ENCODE results near the gene CFAP97. TPM values are rescaled to one million over a fixed set of nuclear protein-coding genes. Genes with fewer than 3 reads are reported as not detected.

The CFAP97 gene
- total RNA-seq, 4 donors from 2014 or later = 27.7 to 34.7 (median 32.0) TPM

DNA sequence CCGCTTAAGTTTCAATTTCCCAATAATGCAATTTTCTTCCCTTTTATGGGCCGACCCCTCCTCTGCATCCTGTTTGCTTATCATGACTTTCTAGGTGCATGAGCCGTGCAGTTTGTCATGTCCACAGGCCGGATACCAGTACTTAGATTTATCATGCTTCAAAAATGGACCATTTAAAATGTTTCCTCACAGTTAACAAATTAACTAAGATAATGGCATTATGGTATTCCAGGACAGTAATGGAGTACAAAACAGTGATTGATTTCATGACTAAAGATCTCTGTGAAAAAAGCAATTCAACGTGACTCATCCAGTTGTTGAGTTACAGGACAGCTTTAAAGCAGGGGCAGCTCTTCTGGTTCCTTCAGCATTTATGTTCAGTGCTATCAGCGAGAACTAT is 28.6 kb upstream of the CFAP97 start:
- ATAC-seq (ENCODE audit: low FRiP score) (peak; percentile 66), DNase-seq (ENCODE audit: low spot score) (no peak)
- TF ChIP-seq, protein P1, sequence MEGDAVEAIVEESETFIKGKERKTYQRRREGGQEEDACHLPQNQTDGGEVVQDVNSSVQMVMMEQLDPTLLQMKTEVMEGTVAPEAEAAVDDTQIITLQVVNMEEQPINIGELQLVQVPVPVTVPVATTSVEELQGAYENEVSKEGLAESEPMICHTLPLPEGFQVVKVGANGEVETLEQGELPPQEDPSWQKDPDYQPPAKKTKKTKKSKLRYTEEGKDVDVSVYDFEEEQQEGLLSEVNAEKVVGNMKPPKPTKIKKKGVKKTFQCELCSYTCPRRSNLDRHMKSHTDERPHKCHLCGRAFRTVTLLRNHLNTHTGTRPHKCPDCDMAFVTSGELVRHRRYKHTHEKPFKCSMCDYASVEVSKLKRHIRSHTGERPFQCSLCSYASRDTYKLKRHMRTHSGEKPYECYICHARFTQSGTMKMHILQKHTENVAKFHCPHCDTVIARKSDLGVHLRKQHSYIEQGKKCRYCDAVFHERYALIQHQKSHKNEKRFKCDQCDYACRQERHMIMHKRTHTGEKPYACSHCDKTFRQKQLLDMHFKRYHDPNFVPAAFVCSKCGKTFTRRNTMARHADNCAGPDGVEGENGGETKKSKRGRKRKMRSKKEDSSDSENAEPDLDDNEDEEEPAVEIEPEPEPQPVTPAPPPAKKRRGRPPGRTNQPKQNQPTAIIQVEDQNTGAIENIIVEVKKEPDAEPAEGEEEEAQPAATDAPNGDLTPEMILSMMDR (IDR thresholded peaks at IDR 0.05) = no peak

DNA sequence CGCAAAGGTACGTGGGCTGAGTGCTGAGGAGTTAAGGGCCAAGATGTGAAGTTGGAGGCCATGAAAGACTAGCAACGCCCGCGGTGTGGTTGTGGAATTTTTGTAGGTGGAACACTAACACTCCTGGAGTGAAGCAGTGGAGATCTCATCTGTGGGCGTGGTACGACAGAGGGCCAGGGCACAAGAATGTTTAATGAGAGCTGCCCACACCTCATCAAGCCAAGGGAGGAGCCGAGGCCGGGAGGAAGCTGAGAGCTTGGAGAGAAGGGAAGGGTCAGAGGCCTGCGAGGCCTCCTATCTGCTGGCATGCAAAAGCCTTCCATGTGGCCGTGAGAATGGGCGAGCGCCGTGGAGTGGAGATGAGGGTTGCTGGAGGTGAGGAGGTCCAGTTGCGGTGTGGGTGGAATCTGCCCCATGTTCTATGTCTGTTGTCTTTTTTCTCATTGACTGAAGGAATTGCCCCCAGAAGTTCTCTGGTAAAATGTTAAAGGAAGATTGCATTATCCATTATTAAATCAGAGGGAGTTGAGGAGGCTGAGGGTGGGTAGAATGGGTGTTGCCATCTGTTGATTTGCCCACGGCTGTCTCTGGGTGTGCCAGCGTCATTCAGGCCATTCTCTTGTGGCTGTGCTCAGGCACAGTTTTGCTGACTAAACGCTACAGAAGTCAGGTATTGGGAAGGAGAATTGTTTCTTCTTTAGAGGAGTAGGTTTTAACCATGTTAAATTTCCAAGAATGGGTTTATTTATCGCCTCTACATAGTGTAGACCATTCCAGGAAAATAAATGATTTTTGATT is 25.4 kb upstream of the CFAP97 start:
- no peak for DNase-seq (ENCODE audit: low spot score)
- ATAC-seq (ENCODE audit: low FRiP score) = peak; percentile 52
- TF ChIP-seq, protein P1 (IDR thresholded peaks at IDR 0.05) = no peak

DNA sequence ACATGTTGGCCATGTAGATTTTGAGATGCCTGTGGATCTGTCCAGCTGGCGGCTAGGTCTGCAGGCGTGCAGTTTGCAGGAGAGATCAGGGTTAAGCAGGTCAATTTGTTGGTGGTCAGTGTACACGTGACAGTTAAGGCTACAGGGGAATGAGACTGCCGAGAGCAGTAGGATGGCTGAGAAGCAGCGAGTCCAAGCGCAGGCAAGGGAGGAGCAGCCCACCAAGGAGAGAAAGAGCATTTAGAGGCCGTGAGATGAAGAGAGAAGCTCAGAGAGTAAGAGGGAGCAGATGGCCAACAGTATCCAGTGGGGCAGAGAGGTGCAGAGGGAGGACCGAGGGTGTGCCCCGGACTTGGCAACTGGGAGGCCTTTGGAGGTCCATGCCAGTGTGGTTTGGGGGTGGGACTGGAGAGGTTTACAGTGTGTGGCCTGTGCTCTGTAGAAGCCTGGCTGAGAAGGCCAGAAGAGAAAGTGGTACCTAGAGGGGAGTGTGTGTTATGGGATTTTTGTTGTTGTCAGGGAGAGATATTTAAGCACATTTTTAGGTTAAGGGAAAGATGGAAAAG is 24.0 kb upstream of the CFAP97 start:
- ATAC-seq (ENCODE audit: low FRiP score) (peak; percentile 4), DNase-seq (ENCODE audit: low spot score) (no peak)
- TF ChIP-seq, protein P1 (IDR thresholded peaks at IDR 0.05) = no peak

DNA sequence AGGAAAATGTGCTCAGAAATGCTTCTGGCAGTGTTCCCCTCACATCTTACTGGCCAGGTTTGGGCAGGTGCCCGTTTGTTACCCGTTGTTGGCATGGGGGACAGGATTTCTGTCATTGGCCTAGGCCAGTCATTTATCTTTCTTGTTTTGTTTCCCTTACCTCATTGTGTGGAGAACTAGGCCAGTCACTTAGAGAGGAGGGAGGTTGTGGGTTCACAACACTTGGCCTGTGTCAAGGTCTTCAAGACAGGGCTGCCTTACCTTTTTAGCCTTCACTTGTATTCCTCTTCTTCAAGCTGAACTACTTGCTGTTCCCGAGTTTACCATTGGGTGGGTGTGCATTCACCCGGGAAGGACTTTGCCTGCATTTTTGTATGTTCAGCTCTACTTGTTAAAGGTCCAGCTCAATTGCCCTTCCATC is 23.3 kb upstream of the CFAP97 start:
- DNase-seq (ENCODE audit: low spot score) (no peak), ATAC-seq (ENCODE audit: low FRiP score) (no peak)
- TF ChIP-seq, protein P1 (IDR thresholded peaks at IDR 0.05) = no peak

DNA sequence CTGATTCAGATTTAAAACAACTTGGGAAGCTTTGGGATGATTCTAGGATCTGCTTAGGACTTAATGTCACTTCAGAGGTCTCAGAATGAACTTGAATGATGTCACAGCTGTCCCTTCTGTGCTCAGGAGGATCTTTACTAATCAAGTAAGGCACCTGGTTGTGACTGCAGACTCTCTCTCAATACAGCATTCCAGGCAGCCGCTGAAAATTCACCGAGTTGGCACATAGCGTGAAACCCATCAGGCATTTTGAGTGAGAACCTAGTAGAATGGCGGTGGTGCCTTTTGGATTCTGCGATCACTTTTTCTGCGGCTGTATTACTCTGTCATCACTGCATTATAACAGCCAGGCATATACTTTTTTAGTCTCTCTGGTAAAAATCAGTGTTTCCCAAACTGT is 22.1 kb upstream of the CFAP97 start:
- DNase-seq (ENCODE audit: low spot score) = no peak
- ATAC-seq (ENCODE audit: low FRiP score) = no peak
- TF ChIP-seq, protein P1 (IDR thresholded peaks at IDR 0.05) = no peak

DNA sequence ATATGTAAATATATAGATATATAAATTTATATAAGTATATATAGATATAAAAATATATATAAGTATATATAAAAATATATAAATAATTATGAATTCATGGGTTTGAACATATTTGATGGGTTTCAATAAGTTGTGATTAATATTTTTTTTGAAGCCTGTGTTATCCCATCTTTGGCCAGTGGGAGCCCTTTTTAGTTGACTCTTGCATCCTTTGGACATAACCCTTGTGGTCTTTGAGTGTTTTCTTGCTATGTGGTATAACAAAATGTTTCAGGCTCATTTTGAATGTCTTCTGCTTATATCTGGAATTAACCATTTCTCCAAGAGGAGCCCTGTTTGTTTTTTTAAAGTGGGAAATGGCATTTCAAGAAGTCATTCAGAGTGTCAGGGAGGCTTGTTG is 20.8 kb upstream of the CFAP97 start:
- TF ChIP-seq, protein P1 (IDR thresholded peaks at IDR 0.05) = no peak
- DNase-seq (ENCODE audit: low spot score) (no peak), ATAC-seq (ENCODE audit: low FRiP score) (no peak)

DNA sequence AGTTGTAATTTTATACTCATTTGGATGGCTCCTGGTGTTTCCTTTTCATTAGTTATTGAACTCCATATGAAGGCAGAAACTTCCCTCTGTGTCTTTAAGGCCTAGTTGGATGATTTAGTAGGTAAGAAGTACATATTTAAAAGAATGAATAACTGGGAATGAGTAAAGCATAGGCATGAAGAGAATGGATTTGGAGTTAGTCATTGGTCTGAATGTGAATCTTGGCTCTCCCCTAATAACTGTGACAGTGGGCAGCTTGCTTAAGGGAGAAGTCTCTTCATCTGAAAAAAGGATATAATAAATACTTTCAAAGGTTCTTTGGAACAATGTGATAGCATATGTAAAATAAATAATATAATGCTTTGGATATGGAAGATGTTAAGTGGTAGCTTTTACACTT is 18.8 kb upstream of the CFAP97 start:
- DNase-seq (ENCODE audit: low spot score) = no peak
- TF ChIP-seq, protein P1 (IDR thresholded peaks at IDR 0.05) = no peak
- no peak for ATAC-seq (ENCODE audit: low FRiP score)

All from omental fat pad (tissue), 4 donors.